Stimulated activated CD4-positive, alpha-beta T cell treated with anti-CD3 and anti-CD28 coated beads, Interleukin-4, amount 100 ng/mL, for 4 hours (primary cell): ENCODE measurements around the gene LTBP2.

Source experiments
- DNase-seq, 2 experiments: peaks; one replicate each; pipeline ENCODE4 v3.0.0-alpha.2; 2020

LTBP2 gene

DNA sequence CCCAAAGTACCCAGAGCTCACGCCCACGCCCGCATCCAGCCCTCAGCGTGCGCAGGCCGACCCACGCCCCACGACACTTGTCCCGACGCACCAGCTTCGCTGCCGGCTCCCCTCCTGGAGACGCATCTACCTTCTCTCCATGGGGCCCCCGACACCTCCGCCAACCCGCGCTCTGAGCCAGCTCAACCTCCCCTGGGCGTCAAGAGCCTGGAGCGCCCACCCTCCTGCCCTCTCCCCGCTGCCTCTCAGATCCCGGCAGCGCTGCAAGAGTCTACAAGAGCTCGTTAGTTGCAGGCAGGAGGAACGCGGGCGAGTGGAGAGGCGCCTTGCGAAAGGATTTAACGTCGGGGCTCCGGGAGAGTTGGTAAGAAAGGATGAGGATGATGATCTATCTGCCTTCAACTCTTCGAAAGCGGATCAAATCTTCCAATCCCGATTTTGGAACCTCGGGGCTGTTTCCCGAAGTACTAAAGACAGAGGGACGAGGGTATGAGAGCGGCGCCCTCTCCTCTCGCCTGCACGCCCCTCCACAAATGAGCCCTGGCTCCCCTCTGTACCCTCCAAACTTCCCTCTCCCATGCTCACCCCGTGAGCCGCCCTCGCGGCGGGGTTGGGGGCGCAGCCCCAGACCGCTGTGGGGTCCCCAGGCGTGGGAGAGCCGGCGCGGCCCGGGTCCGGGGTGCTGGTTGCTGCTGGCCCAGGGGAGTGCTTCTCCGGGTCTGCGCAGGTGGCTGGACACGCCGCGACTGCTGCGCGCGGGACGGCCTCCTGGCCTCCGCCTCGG, 979 bp downstream of the LTBP2 start:
- DNase-seq: no peak

DNA sequence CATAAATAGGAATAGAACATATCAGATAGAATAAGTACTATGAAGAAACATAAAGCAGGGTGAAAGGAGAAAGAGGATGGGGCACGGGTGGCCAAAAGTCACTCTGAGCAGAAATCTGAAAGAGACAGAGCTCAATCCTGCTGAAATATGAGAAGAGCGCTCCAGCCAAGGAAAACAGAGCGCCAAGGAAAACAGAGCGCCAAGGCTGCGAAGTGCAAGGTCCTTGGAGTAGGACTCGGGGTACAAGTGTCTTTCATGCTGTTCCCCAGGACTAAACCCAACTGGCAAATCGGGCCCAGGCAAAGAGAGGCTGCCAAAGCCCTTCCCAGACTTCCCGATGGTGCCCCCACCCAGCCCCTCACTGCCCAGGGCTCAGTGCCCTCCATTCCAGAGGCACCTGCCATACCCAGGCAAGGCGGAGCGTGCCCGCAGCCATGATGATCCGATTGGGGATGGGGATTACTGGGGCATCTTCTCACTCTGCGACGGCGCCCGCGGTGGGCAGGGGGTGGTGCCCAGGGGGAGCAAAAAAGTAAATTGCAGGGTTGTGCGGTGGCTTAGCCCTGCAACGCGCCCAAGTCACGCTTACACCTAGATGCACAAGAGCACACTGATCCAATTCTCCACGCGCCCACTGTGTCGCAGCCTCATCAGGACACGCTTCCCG, 1.7 kb downstream of the LTBP2 start:
- no peak for DNase-seq

- DNase-seq: no peak
Measured at GRCh38 chr14:74609721-74610120, 2.3 kb downstream of the LTBP2 start.

DNA sequence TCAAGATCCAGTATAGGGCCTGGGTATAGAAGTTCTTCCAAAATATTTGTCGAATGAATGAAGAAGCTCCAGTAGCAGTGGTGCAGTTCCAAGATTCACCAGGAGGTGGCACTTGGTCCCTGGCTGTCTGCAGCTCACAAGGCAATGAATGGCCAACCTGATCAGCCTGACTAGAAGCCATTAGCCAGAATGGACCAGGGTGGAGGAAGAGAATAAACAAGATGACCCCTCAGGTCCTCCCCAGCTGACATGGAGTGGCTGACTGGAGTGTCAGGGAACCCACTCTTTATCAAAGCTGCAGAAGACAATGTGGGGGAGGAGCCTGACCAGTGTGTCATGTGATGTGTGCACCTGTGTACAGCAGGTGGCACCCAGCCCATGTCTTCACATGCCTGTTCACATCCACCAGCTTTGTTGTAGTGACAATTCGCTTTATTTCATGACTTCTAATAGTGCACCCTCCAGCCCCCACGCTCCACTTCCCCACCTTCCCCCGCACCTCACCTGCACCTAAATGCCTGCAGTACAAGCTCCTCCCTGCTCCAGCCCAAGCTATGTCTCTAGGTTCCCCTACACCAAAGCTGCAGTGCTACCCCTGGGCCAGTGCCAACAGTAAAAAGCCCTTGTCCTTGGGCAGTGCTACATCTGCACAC, 3.0 kb downstream of the LTBP2 start:
- DNase-seq: peak; percentile 71 to 80

- DNase-seq: no peak
Measured at GRCh38 chr14:74606727-74607126, 5.3 kb downstream of the LTBP2 start.

DNA sequence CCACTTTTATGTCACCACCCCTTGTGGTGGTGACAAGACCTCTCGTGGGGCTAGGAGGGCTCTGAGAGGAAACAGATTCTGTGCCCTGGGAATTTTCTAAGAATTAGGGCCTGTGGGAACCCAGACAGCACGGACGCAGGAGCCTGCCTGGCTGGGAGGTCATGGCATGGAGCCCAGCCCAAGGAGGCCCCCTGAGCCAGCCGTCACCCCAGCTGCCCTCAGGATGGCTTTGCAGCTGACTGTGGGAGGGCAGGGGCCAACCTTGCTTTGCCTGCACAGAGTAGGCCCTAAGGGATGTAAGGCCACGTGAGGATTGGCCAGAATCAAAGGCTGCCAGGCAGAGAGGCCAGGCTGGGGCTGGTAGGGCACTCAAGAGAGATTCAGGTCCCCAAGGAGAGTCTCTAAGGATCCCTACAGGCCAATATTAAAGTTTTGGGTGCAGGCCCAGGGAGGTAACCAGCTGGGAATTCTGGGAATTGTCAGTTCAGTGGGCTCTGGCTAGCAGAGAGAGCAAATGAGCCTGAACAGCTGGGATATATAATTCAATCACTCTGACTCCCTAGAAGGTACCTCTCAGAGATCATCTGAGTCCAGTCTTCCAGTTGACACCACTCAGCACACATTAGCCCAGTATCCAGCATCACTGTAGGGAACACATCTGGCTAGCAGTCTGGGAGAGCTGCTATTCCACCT, 6.4 kb downstream of the LTBP2 start:
- DNase-seq: no peak

DNA sequence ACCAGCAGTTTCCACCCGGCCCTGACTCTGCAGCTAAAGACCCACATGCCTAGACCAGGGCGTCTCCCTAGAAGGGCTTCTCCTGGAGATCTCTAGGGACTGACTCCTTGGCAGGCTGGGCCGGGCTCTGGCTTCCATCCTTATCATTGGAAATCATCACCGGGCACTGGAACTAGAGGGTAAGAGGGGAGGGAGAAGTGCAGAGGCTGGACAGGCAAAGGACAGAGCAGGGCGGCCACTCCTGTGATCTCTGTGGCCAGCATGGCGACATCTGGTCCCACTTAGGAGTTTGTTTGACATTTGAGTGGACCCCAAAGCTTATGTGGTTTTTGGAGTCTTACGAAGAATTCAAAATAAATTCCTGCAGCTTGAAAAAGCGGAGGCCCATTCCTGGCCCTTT, 7.1 kb downstream of the LTBP2 start:
- no peak for DNase-seq

DNA sequence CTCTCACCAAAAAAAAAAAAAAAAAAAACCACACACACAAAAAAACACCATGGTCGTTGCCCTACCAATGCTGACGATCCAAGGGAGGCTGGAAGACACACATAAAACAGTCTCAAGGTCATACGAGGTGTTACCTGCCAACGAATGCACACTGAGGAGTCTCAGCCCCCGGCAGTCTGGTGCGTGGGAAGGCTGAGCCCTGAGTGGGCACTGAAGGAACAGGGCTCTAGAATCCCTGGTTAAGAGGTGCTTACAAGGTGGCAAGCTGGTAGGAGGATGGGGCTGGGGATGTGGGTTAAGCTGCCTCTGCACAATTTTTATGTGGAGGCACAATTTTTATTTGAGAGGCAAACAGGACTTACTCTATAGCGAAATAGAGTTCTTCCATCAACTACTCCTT, 7.9 kb downstream of the LTBP2 start:
- DNase-seq: no peak

DNA sequence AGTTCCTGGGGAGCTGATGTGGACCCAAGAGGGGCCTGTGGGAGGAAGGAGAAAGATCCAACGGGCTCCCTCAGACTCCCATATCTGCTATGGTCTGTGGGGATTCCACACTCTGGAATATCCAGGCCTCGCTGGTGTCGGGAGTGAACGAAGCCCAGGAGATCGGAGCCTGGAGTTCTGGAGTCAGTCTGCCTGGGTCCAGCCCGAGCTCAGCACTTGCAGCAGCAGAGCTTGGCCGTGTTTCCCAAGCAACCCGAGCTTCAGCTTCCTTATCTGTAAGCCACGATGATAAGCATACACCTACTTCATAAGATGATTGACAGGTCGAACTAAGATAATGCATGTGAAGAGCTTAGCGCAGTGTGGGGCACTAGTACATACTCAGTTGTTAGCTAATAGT, 10.1 kb downstream of the LTBP2 start:
- DNase-seq: no peak

GRCh38 chr14:74599946-74600345, 12.1 kb downstream of the LTBP2 start:
- DNase-seq: no peak

GRCh38 chr14:74599321-74599761, 12.7 kb downstream of the LTBP2 start:
- DNase-seq: no peak

GRCh38 chr14:74596741-74597450, 15.1 kb downstream of the LTBP2 start:
- no peak for DNase-seq

DNA sequence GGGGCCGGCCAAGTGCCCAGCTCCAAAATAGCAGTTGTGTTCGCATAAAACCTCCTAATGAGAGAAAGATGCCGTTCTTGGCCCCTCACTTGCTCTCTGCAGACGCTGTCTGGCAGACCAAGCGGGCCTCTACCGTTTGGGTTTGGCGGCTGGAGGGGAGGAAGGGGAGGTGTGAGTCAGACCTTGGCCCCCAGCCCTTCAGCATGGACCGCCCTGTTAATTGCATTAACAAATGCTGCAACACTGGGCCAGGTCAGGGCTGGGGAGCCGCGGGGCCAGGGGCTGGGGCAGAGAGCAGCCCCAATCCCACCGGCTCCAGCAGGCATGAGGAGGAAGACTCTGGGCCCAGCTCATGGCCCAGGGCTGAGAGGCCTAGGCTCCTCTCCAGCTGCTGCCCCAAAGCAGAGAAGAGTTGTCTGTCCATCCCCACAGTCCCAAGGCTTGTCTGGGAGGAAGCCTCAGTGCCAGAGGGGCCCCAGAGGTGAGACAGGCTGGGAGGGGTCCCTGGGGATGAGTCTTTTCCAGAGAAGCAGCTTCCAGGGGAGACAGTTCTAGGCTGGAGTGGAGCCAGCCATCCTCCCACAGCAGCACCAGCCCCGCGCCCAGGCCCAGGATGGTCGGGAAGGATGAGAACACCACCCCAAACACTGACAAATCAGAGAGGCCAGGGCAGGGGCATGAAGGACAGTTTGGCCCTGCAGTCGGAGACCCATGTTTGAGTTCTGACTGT, 16.9 kb downstream of the LTBP2 start:
- DNase-seq: no peak

GRCh38 chr14:74594606-74595005, 17.4 kb downstream of the LTBP2 start:
- no peak for DNase-seq

GRCh38 chr14:74594029-74594428, 18.0 kb downstream of the LTBP2 start:
- DNase-seq: no peak

GRCh38 chr14:74593241-74593953, 18.6 kb downstream of the LTBP2 start:
- DNase-seq: no peak

DNA sequence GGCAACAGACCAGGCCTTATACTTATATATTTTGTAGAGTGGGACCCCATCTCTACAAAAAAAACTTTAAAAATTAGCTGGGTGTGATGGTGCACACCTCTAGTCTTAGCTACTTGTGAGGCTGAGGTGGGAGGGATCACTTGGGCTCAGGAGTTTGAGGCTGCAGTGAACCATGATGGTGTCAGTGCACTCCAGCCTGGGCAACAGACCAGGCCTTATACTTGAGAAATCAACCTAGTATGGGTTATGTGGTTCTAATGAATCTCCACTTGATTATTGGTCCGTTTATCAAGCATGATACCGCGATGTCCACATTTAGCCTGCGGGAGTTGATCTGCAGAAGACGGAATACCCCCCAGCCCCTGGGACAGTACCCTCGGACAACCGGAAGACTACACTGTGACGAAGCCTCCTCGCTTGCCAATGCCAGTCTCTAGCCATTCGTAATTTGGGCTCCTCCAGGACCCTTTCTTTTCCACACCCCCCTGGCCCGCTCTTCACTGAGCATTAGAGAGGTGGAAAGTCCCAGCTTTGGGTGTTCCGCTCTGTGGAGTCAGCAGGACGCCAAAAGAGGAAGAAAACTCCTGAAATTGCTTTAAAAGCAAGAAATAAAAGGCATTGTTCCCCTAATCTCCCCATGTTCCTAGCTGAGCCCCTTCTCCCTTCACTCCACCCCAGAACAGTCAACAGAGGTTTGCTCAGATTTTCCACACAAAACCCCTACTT, 19.4 kb downstream of the LTBP2 start:
- no peak for DNase-seq

DNA sequence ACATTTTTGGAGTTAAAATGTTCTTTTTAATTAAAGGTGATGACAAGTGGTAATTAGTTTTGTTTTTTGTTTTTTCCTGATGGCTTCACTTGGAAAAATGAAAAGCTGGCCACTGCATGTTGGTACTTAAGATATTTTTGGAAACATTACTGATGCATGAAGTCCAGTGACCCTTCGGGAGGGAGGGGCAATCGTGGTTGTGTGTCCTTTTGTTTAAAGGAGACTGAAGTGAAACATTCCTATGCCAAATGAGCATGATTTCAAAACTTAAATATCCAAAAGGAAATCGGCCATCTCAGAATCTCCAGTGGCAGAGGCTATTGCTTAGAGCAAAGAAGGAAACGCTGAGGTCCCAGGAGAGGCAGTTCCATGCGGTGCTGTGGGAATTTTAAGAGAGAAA, 20.1 kb downstream of the LTBP2 start:
- DNase-seq: no peak

GRCh38 chr14:74591394-74591793, 20.6 kb downstream of the LTBP2 start:
- no peak for DNase-seq

- no peak for DNase-seq
Measured at GRCh38 chr14:74589291-74589879, 22.7 kb downstream of the LTBP2 start.
